ENCODE measurements around the gene ADGRD1.

Gene ADGRD1

GRCh38 chr12:131076791-131077747 lies 123.4 kb downstream of the ADGRD1 start:
- no peak for DNase-seq

DNA sequence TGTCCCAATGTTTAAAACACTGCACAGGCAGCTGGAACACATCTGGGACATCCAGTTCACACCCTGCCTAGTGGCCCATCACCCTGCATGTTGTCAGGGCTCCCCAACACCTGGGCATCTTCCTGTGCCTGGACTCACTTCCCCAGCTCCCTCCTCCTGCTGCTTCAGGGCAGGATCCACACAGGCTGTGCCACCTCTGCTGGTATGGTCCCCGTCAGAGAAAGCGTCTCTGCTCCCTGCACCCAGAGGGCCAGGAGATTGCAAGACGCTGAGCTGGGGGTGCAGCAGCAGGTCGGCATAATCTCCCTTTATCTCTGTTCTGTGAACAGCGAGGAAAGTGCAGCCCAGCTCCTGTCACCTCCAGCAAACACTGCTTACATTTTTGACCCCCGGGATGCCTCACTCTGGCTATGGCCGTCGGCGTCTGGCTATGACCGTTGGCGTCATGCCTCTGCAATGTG lies 124.3 kb downstream of the ADGRD1 start:
- no peak for DNase-seq

DNA sequence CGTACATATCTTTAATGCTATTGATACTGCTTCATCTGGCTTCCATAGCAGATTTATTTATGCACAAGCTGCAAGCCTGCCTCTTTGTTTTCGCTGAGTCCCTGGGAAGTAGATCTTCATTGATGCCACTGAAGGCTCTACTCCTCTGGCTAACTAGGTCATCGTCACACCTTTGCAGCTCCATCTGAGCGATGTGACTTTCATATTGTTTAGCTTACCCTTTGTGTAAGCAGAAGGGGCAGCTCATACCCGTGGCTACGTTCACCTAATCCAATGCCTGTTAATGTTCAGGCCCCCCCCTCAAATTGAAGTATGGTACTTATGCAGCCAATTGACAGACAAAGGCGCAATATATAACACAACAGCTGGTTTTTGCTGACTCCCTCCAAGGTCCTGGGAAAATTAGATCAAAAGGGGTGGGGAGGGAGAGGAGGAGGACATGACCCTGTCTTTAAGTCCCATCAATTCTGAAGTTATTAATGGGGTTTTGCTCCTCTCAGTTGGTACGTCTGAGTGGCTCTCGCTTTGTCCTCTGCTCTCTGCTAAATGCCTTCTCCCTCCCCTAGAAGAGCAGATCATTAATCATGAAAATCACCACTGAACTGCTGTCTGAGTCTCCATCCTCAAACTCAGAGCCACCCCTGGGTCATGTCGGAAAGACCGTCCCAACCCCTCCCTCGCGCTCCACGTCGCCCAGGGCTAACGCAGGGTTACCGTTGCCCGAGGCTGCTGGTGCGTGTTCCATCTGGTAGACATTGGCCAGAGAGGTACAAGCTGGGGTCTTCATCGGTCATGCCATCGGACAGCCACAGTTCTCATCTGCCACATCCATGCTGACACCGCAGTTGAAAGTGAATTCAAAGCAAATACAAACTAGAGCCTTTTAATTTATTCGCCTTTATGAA lies 128.8 kb downstream of the ADGRD1 start:
- no peak for DNase-seq

DNA sequence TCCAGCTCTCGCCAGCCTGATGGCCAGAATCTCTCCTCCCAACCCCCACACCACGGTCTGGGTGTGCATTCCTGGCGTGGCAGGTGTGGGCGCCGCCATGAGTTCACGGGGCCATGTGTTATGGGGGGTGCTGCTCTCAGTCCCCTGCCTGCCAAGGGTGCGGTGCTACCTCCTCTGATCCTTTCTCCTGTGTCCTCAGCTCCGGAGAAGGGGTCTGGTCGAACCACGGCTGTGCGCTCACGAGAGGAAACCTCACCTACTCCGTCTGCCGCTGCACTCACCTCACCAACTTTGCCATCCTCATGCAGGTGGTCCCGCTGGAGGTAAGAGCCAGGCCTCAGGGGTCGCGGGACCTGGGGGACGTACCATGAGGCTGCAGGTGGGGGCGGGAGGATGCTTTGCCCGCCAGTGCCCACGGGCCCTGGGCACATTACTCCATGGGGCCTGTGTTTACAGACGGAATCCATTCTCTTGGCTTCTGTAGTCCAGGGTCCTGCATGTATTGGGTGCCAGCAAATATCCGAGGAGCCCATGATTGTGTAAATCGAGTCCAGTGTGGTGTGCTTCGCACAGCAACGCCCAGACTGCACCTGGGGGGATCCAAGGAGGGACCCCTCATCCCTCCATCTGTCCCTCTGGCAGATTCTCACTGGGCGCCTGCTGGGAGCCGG lies 130.8 kb downstream of the ADGRD1 start:
- no peak for DNase-seq

DNA sequence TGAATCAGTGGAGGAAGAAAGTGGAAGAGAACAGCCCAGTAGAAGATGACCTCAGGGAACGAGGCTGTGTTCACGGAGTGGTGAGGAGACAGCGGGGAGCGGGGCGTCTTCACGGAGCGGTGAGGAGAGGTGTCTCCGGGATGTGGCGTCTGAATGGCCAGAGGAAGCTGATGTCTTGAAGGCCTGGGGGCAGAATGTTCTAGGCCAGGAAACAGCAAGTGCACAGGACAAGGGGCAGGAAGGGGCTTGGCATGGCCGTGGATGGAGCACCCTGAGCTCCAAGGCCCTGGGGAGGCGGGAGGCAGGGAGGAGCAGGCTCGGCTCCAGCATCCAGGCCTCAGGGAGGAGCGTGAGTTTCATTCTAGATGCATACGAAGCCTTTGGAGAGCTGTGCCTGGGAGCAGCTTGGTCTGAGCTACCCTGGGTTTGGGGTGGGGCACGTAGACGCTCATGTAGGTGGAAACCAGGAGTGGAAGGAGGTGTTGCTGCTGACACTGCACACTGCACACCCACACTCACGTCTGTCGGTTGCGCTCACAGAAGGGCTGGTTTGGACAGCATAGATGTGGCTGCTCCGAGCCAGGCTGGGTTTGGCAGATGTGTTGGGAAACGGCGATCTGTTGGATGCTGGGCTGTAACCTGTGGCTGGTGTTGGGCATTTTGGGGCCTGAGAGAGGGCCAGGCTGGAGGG lies 131.6 kb downstream of the ADGRD1 start:
- DNase-seq: no peak

GRCh38 chr12:131085816-131086591 lies 132.3 kb downstream of the ADGRD1 start:
- no peak for DNase-seq

DNA sequence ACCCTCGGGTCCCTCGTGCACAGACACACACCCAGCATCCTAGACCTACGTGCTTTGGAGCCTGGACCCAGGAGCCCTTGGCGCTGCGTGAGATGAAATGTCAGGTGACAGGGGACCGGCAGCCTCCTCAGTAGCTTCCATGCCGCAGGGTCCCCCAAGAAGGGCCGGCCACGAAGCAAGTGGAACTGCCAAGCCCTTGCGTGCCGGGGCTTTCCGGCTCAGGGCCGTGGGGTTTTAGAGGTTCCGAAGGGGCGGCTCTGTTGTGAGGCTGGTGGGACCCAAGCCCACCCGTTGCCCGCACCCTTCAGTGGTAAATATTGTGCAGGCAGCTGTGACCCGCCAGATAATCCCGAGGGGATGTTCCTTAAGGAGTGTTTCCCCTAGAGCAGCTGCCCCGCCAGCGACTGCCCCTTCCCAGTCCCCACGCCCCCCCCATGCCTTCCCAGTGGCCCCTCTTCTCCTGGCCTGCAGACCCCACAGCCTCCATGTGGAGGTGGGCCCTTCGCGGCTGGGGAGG lies 133.7 kb downstream of the ADGRD1 start:
- DNase-seq: no peak

- DNase-seq: no peak
Measured at GRCh38 chr12:131087991-131088700, 134.4 kb downstream of the ADGRD1 start.

GRCh38 chr12:131088701-131089530 lies 135.2 kb downstream of the ADGRD1 start:
- DNase-seq: no peak

- no peak for DNase-seq
Measured at GRCh38 chr12:131089531-131090273, 136.0 kb downstream of the ADGRD1 start.

GRCh38 chr12:131090274-131091210 lies 136.8 kb downstream of the ADGRD1 start:
- no peak for DNase-seq

DNA sequence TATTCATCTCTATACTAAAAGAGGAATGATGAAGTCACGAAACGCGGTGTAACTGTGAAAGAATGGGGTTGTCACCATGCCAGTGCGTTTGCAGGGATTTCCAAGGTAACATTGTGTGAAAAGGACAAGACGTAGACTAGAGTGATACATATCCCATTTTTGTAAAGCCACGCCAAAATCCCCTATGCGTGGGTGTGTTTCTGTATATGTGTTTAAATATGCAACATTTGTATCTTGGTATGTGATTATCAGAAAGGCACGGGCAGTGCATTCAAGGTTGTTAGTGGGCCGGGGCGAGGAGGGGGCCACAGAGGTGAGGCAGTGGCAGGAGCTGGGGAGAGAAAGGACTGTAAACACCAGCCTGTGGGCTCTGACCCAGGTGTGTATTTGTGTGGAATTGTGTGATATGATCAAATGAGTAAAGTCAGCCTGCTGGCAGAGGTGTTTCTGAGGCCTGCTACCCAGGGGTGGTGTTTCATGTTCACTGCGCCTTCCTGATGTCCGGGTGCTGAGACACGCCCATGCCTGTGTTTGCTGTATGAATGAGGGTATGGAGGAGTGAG lies 137.8 kb downstream of the ADGRD1 start:
- DNase-seq: no peak

GRCh38 chr12:131091976-131092691 lies 138.4 kb downstream of the ADGRD1 start:
- DNase-seq: no peak

DNA sequence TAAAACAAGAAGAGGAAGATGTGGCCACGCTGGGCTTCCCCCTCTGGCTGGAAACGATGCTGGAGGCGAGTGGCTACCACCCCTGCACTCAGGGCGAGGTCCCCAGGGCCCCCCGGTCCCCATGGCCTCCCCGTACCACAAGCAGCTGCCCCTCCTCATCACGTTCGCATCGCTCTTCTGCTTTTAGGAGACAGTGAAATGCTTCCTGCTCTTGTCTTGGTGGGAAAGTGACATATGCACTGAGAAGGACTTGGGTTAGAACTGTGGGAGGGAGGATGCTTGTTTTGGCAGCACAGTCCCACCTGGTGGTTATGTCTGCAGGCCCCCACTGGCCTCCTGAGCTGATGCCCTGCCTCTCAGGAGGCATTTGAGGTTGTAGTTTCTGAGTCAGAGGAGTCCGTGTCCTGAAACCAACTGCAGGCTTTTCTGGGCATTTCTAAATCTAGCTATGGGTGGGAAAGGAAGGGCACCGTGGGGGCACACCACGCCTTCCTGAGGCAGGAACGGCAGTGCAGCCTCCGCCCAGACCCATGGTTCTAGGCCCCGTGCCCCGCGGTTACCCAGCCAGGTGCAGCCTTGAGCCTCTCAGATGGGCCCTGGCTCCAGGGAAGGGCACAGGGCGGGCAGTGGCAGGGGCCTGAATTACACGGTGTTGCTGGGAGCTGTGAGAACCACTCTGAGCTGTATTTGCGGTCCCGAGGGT lies 139.3 kb downstream of the ADGRD1 start:
- peak; percentile 87 for DNase-seq

DNA sequence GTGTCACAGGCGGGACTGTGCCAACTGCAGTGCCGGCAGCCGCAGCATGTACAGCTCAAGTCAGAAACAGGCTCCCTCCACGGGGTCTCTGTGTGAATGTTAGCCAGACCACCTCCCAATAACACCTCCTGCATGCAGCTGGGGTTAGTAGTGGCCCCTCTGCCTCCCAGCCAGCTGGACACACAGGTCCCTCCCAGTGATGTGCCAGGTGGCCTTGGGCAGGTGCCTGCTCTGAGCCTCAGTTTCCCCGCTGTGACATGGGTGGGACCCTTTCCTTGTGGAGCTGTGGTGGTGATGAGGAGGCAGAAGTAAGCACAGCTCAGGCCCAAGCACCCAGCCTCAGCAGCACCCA lies 139.9 kb downstream of the ADGRD1 start:
- DNase-seq: no peak
